Endothelial cell of umbilical vein (primary cell): ENCODE measurements around the gene CAPN5. TPM values are rescaled to one million over a fixed set of nuclear protein-coding genes. Genes with fewer than 3 reads are reported as not detected.

Source experiments
- BruUV-seq: library from RNA; stranded (reverse); fragments of 400-500 nt; replicated peaks from 2 replicates; lab custom pipeline; 2021; lab: Mats Ljungman, UMichigan
- CTCF ChIA-PET: fragments of 300-600, 350-600 bp; sonication (Branson Sonifier 250); formaldehyde crosslinking; loops from one replicate; lab custom pipeline; 2021; ENCODE audit warnings: antibody characterized with exemption, inconsistent platforms; lab: Charles Lee
- POLR2A ChIA-PET: fragments of 300-600, 350-600 bp; sonication (Branson Sonifier 250); formaldehyde crosslinking; loops from one replicate; lab custom pipeline; 2021; ENCODE audit warnings: antibody characterized with exemption, inconsistent platforms; lab: Charles Lee
- DNase-seq: peaks from one replicate; pipeline ENCODE4 v3.0.0-alpha.2; 2011; ENCODE audit warnings: low read depth, low spot score
- FAIRE-seq: peaks from 2 replicates; lab custom pipeline; 2011; peaks lifted over from hg19 to GRCh38; lab: Jason Lieb, UNC
- H2AFZ ChIP-seq: 2 replicates; pipeline ENCODE4 v1.6.0; 2012; ENCODE audit warnings: low read depth, low read length, control low read depth, inconsistent platforms
- H3K27ac ChIP-seq: 2 replicates; pipeline ENCODE4 v1.5.1; 2011; ENCODE audit warnings: low read depth, mild to moderate bottlenecking, control low read depth, low read length, moderate library complexity; ENCODE audit not compliant: insufficient read depth
- H3K27me3 ChIP-seq, 2 experiments: 2 replicates each; pipeline versions ENCODE4 v1.6.0 to v1.6.1; 2011; ENCODE audit warnings: low read length in 2 of 2, mixed read lengths in 1 of 2; ENCODE audit not compliant: control insufficient read depth in 2 of 2, insufficient read depth in 2 of 2
- H3K36me3 ChIP-seq, 2 experiments: 2 replicates in 1 of 2; 3 replicates in 1 of 2; pipeline ENCODE4 v1.5.1; 2011; ENCODE audit warnings: low read length in 2 of 2, mild to moderate bottlenecking in 1 of 2, moderate library complexity in 1 of 2; ENCODE audit not compliant: control insufficient read depth in 2 of 2, insufficient read depth in 2 of 2; ENCODE audit errors: extremely low read depth in 1 of 2
- H3K4me1 ChIP-seq: 3 replicates; pipeline ENCODE4 v1.5.1; 2011; ENCODE audit warnings: mild to moderate bottlenecking, low read length; ENCODE audit not compliant: control insufficient read depth, insufficient read depth; ENCODE audit errors: extremely low read depth
- H3K4me2 ChIP-seq: 2 replicates; pipeline ENCODE4 v1.6.1; 2011; ENCODE audit warnings: low read length, control low read depth, mixed read lengths; ENCODE audit not compliant: insufficient read depth
- H3K4me3 ChIP-seq, 3 experiments: fragments of 200-600 bp in 1 of 3; sonication (generic), shearing (Covaris generic) in 1 of 3; replicated peaks in 1 of 3; 2 replicates each; pipeline ENCODE4 v1.5.1; 2011 to 2016; ENCODE audit warnings: control low read depth in 3 of 3, low read length in 3 of 3, mild to moderate bottlenecking in 2 of 3, inconsistent platforms in 1 of 3, low read depth in 1 of 3, moderate library complexity in 1 of 3; ENCODE audit not compliant: insufficient read depth in 1 of 3
- H3K79me2 ChIP-seq: 2 replicates; pipeline ENCODE4 v1.6.0; 2012; ENCODE audit warnings: low read length, inconsistent platforms; ENCODE audit not compliant: control insufficient read depth, insufficient read depth
- H3K9ac ChIP-seq: replicated peaks from 2 replicates; pipeline ENCODE3; 2011; ENCODE audit warnings: low read length, control low read depth; ENCODE audit not compliant: insufficient read depth; ENCODE audit errors: extremely low read depth
- H3K9me1 ChIP-seq: replicated peaks from 3 replicates; pipeline ENCODE4 v1.6.0; 2011; ENCODE audit warnings: mild to moderate bottlenecking, low read length; ENCODE audit not compliant: control insufficient read depth, insufficient read depth; ENCODE audit errors: extremely low read depth
- H3K9me3 ChIP-seq: replicated peaks from 2 replicates; pipeline ENCODE4 v1.5.1; 2012; ENCODE audit warnings: low read length, inconsistent platforms; ENCODE audit not compliant: control insufficient read depth, insufficient read depth
- H4K20me1 ChIP-seq: replicated peaks from 2 replicates; pipeline ENCODE3; 2011; ENCODE audit warnings: mild to moderate bottlenecking, low read length; ENCODE audit not compliant: control insufficient read depth, insufficient read depth; ENCODE audit errors: extremely low read depth
- CTCF ChIP-seq, 2 donors: IDR thresholded peaks; 1 replicate in 1 of 2; 2 replicates in 1 of 2; pipeline ENCODE4 v1.5.1; 2011; ENCODE audit warnings: low read length in 2 of 2, mild to moderate bottlenecking in 2 of 2, moderate library complexity in 2 of 2, control low read depth in 1 of 2, inconsistent platforms in 1 of 2, low read depth in 1 of 2; ENCODE audit not compliant: insufficient read depth in 1 of 2; ENCODE audit errors: extremely low read depth in 1 of 2
- GATA2 ChIP-seq: IDR thresholded peaks from 2 replicates; pipeline ENCODE4 v1.7.0; 2011; ENCODE audit warnings: low read depth, mild to moderate bottlenecking, moderate library complexity, mixed read lengths, low read length; ENCODE audit not compliant: insufficient read length, insufficient read depth
- JUN ChIP-seq: IDR thresholded peaks from 2 replicates; pipeline ENCODE4 v1.6.1; 2011; ENCODE audit warnings: borderline replicate concordance, low read depth; ENCODE audit not compliant: insufficient read length, insufficient read depth
- MAX ChIP-seq: IDR thresholded peaks from 2 replicates; pipeline ENCODE4 v1.6.1; 2011; ENCODE audit not compliant: insufficient read depth, insufficient read length
- POLR2AphosphoS5 ChIP-seq: IDR thresholded peaks from 2 replicates; pipeline ENCODE4 v1.6.1; 2012; ENCODE audit warnings: low read depth, mild to moderate bottlenecking, control low read depth, low read length, moderate library complexity; ENCODE audit not compliant: insufficient read depth
- dilution Hi-C: fragments of 300-500 bp; cut with MboI; formaldehyde crosslinking; loops from one replicate; pipeline ENCODE4 v1.15.0; 2019; ENCODE audit warnings: low sequenced_read_pairs; ENCODE audit not compliant: extremely low pct_ligation_motif_present
- intact Hi-C: fragments of 100-400 bp; cut with micrococcal nuclease; formaldehyde crosslinking; loops from one replicate; pipeline ENCODE4 v1.10.0; 2022
- polyA plus RNA-seq, 4 experiments: library from polyadenylated mRNA; depleted of rRNA in 3 of 4; stranded (reverse) in 3 of 4; unstranded in 1 of 4; fragments of >200 nt; gene quantifications; 2 replicates each; pipeline versions ENCODE4 v1.2.1 to v1.2.3, GENCODE V29; 2011 to 2012; ENCODE audit warnings: missing spikeins in 1 of 4
- total RNA-seq: library from RNA; stranded (reverse); gene quantifications from 2 replicates; pipeline ENCODE4 v1.2.3, GENCODE V29; 2021

CAPN5 gene
- total and polyA plus RNA-seq, 2 donors (not counting 3 experiments of a cell fraction or from before 2014, with no cell fraction given) = 15.0 to 17.0 TPM

- dilution Hi-C loops = no loop called here
- no peak for FAIRE-seq
- no peak overlapping the region for H3K4me2 ChIP-seq
These were observed 1.9 kb downstream of the CAPN5 start for GRCh38 chr11:77068457-77069335.

More at GRCh38 chr11:77068457-77069335, 1.9 kb downstream of the CAPN5 start:
- ChIA-PET CTCF (interaction anchor here (0.8 to 1.8 kb wide), 3 partner anchors 20 to 22 kb away, joined by 3 to 6 read pairs (median 3); no protein-coding TSS in a partner anchor), POLR2A (no interaction called here)
- no peaks in the 10 kb centered on the region for H4K20me1 ChIP-seq
- no peak for DNase-seq
- no peak overlapping the region for H3K27ac ChIP-seq
- no peaks in the 10 kb centered on the region for H3K36me3 ChIP-seq
- H3K9ac ChIP-seq = no peak overlapping the region
- intact Hi-C loops = no loop called here
- TF ChIP-seq JUN (no peak), CTCF (IDR thresholded peaks at IDR 0.05; ENCODE audit: extremely low read depth in 1 of 2, insufficient read depth in 1 of 2, low read depth in 1 of 2, low read length in 2 of 2) (no peak), MAX (no peak), GATA2 (no peak), POLR2AphosphoS5 (no peak)
- H3K9me1 ChIP-seq = no peaks in the 10 kb centered on the region
- no peak overlapping the region for H3K4me3 ChIP-seq
- H3K79me2 ChIP-seq = no peaks in the 10 kb centered on the region
- no peak overlapping the region for H2AFZ ChIP-seq
- H3K27me3 ChIP-seq = no peaks in the 10 kb centered on the region
- H3K4me1 ChIP-seq = peaks cover 33% of the 10 kb centered on the region
- BruUV-seq = no TSS peak
- no peaks in the 10 kb centered on the region for H3K9me3 ChIP-seq
